Ishikawa (cell line): ENCODE results near the gene COL24A1.

Experiments used
- MAX ChIP-seq: IDR thresholded peaks from 2 replicates; pipeline ENCODE4 v1.6.1; 2012
- NFIC ChIP-seq: IDR thresholded peaks from 2 replicates; pipeline ENCODE4 v1.6.1; 2012
- TAF1 ChIP-seq: IDR thresholded peaks from 2 replicates; pipeline ENCODE4 v1.6.1; 2012; ENCODE audit warnings: low read depth, mild to moderate bottlenecking
- ZBTB7A ChIP-seq: IDR thresholded peaks from 2 replicates; pipeline ENCODE4 v1.6.1; 2012; ENCODE audit warnings: low read depth

- TF ChIP-seq TAF1 (no peak), MAX (no peak), NFIC (no peak), ZBTB7A (no peak)
Observed at GRCh38 chr1:86084998-86085397, 71.6 kb downstream of the COL24A1 start.
